ENCODE data around the gene PAX3.

The PAX3 gene

DNA sequence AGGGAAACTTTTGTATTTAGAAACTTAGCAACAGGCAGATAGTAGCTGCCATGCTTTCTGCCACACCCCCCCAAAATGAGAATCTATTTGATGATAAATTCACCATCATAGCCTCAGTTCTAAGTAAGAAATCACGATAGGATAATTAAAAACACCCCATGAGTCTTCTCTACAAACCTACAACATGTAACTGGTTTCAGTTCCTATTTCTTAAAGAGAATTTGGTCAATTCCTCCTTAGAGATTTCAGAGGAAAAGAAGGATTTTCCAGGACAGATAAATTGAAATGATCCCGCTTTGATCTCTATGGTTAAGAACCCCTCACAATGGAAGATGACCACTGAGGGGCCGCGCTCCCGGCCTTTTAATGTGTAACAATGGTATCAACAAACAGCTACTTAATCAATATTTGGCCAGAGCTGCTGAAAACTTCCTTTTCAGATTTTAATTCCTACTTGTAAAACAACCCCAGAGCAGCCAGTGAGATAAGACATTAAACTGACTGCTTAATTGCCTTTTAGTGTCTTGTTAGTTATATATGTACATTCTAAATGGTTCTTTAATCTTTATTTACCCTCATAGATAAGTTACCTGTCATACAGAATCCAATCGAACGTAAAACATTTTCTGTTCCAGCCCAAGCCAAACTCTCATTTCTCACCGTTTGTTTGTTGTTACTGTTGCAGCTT is 10.1 kb downstream of the PAX3 start:
- in situ Hi-C loops (cut with HindIII; ENCODE audit: low sequenced_read_pairs): no loop called here
- H3K4me3 ChIP-seq (ENCODE audit: low read depth, low read length): peak overlapping the region; percentile 8
- DNase-seq (ENCODE audit: low read depth, low spot score): no peak
- TF ChIP-seq, protein P1, sequence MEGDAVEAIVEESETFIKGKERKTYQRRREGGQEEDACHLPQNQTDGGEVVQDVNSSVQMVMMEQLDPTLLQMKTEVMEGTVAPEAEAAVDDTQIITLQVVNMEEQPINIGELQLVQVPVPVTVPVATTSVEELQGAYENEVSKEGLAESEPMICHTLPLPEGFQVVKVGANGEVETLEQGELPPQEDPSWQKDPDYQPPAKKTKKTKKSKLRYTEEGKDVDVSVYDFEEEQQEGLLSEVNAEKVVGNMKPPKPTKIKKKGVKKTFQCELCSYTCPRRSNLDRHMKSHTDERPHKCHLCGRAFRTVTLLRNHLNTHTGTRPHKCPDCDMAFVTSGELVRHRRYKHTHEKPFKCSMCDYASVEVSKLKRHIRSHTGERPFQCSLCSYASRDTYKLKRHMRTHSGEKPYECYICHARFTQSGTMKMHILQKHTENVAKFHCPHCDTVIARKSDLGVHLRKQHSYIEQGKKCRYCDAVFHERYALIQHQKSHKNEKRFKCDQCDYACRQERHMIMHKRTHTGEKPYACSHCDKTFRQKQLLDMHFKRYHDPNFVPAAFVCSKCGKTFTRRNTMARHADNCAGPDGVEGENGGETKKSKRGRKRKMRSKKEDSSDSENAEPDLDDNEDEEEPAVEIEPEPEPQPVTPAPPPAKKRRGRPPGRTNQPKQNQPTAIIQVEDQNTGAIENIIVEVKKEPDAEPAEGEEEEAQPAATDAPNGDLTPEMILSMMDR (IDR thresholded peaks at IDR 0.05; ENCODE audit: low read depth, low read length): no peak

- DNase-seq (ENCODE audit: low read depth, low spot score): no peak
- in situ Hi-C loops (cut with HindIII; ENCODE audit: low sequenced_read_pairs): no loop called here
- TF ChIP-seq, protein P1 (IDR thresholded peaks at IDR 0.05; ENCODE audit: low read depth, low read length): no peak
- H3K4me3 ChIP-seq (ENCODE audit: low read depth, low read length): no peak overlapping the region
Measured at GRCh38 chr2:222287862-222288479, 10.8 kb downstream of the PAX3 start.

DNA sequence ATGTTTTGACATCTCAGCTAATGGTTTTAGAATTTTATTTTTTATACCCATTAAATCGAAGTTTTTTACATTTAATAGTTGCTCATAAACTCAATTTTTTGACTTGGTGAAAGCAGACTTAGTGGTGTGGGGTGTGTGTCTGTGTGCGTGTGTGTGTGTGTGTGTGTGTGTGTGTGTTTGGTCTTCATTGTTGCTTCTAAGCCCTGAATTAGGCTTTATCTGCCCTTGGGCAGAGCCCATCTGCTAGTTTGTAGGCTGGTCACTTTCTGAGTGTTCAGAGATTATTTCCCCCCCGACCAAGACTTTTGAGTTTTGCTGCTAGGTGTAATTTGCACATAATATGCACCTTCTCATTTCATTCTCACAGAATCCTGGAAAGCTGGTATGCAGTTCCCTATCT is 14.3 kb downstream of the PAX3 start:
- in situ Hi-C loops (cut with HindIII; ENCODE audit: low sequenced_read_pairs): no loop called here
- H3K4me3 ChIP-seq (ENCODE audit: low read depth, low read length): no peak overlapping the region
- DNase-seq (ENCODE audit: low read depth, low spot score): no peak
- TF ChIP-seq, protein P1 (IDR thresholded peaks at IDR 0.05; ENCODE audit: low read depth, low read length): no peak

GRCh38 chr2:222283634-222284033 is 15.2 kb downstream of the PAX3 start:
- TF ChIP-seq, protein P1 (IDR thresholded peaks at IDR 0.05; ENCODE audit: low read depth, low read length): no peak
- H3K4me3 ChIP-seq (ENCODE audit: low read depth, low read length): no peak overlapping the region
- in situ Hi-C loops (cut with HindIII; ENCODE audit: low sequenced_read_pairs): no loop called here
- peak; percentile 76 for DNase-seq (ENCODE audit: low read depth, low spot score)

DNA sequence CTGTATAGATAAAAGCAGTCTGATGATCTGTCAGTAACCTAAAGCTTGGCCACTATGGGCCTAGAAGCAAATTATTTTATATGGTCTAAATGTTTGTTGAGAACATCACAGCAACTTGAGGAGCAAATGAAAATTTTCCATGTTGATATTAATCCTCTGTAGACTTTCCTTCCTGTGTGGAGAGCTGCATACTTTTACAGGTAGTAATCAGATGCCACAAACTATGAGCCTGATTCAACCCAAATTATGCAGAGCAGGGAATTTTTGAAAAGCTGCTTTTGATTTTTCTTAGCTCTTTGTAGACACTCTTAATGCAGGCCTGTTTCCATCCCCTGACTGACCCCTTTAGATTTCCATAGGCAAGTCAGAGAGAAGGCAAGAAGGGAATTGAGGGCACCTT is 17.3 kb downstream of the PAX3 start:
- in situ Hi-C loops (cut with HindIII; ENCODE audit: low sequenced_read_pairs): no loop called here
- TF ChIP-seq, protein P1 (IDR thresholded peaks at IDR 0.05; ENCODE audit: low read depth, low read length): no peak
- DNase-seq (ENCODE audit: low read depth, low spot score): peak; percentile 52
- no peak overlapping the region for H3K4me3 ChIP-seq (ENCODE audit: low read depth, low read length)

DNA sequence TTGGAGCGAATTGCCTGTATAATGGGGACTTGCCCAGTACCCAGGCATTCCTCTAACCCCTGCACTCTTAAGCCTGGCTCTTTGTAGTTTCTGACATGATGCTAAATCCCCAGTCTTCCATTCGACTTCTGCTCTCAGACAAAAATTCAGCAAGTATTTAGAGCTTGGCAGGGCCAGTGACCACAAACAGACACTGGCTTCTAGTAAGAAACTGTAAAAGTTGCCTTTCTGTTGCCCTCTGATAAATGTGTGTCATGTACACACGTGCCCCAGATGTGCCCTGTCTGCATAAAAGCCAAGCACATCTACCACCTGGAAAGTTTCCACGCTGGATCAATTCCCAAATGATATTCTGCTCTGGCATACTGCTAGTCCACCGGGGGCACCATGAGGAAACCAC is 18.0 kb downstream of the PAX3 start:
- TF ChIP-seq, protein P1 (IDR thresholded peaks at IDR 0.05; ENCODE audit: low read depth, low read length): no peak

More for the DNA sequence above, 18.0 kb downstream of the PAX3 start:
- no peak for DNase-seq (ENCODE audit: low read depth, low spot score)
- in situ Hi-C loops (cut with HindIII; ENCODE audit: low sequenced_read_pairs): no loop called here
- no peak overlapping the region for H3K4me3 ChIP-seq (ENCODE audit: low read depth, low read length)

Measured in astrocyte of the spinal cord (primary cell).